ENCODE measurements around the gene ZC3H14.

- TF ChIP-seq CTCF (IDR thresholded peaks at IDR 0.05; ENCODE audit: borderline replicate concordance, extremely low read depth, low read length, poor library complexity, severe bottlenecking) (no peak), EZH2 (IDR thresholded peaks at IDR 0.05; ENCODE audit: borderline replicate concordance, low read depth, low read length, severe bottlenecking) (no peak)
These were observed 36.5 kb downstream of the ZC3H14 start for GRCh38 chr14:88599326-88599725.

All from DND-41 (cell line).